GM18499 (cell line): ENCODE data around the gene CAMK4.

ENCODE experiments used
- ATAC-seq: cut with Tn5 transposase; IDR thresholded peaks from one replicate; pipeline ENCODE4 v1.9.1; 2021; ENCODE audit warnings: moderate number of reproducible peaks; ENCODE audit not compliant: insufficient read depth, unreplicated experiment

Gene CAMK4

DNA sequence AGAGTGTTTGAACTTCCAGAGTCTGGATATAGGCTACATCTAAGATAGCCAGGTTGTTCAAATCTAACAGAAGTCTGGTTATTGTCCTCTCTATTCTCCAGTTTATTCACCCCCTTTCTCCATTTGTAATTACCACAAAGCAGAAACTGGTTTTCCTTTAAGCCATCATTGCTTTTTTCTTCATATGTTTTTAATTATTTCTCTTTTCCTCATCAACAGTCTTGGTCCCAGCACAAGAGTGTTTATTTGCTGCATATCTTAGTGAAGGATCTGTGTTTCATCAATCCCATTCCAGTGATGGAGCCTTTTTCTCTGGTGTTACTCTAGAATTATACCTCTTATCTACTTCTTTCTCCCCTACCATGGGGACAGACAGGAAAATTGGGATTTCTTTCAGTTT lies 142.2 kb downstream of the CAMK4 start:
- ATAC-seq: no peak

DNA sequence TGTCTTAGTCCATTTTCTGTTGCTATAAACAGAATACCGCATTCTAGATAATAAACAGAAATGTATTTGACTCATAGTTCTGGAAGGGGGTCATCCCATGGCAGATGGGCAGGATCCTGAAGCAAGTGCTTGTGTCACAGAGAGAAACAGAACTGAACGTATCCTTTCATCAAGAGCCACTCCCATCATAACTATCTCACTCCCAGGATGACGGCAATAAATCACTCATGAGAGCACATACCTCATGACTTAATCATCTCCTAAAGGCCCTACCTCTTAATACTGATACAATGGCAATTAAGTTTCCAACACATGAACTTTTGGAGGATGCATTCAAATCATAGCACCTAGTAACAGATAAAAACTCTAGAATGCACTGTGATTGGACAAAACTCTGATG lies 142.9 kb downstream of the CAMK4 start:
- no peak for ATAC-seq

DNA sequence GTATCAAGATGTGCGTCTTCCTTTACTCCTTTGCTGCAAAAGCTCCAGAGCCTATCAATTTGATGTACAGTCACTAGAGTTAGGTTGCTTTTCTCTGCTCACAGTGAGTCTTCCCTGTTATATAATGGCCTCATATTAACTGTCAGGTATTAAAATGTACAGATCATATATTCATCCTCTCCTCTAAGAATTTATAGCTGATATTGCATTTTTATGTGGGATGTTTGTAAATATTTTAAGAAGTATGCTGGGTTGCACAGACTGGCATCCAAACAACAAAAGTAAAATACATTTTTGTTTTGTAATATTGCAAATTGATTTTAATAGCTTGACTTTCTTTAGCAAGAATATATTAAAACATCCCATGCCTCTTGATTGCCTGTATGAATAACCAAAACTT lies 148.6 kb downstream of the CAMK4 start:
- no peak for ATAC-seq

DNA sequence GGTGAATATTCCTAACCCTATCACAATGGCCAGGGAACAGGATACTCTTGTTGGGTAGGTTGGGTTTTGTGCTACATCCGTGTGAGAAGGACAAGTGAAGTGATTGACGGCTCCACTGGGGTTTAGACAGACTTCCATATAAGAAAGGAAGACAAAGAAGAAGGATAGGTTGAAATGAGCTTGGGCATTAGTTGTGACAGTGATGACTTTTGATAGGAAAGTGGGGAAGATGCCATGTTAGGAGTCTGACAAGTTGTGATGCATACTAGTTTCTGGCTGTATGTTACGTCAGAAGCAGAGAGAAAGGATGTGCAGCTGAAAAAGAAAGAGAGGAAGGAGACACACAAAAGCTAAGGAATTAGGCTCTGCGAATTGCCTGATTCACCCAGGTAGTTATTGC lies 150.2 kb downstream of the CAMK4 start:
- no peak for ATAC-seq

DNA sequence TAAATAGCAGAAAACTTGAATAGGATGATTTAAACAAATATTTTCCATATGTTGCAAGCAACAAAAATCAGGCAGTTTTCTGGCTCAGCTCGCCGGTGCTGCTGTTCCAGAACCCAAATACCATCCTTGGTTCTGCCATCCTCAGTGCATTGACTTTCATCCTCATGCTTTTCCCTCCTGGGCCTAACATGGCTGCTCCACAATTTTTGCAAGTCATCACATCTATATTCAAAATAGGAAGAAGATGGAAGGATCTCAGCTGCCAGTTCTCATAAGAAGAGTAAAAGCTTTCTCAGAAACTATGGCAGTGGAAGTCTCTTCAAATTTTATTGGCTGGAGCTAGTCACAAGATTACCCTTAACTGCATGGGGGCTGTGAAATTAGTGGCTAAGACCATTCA lies 151.5 kb downstream of the CAMK4 start:
- ATAC-seq: no peak

DNA sequence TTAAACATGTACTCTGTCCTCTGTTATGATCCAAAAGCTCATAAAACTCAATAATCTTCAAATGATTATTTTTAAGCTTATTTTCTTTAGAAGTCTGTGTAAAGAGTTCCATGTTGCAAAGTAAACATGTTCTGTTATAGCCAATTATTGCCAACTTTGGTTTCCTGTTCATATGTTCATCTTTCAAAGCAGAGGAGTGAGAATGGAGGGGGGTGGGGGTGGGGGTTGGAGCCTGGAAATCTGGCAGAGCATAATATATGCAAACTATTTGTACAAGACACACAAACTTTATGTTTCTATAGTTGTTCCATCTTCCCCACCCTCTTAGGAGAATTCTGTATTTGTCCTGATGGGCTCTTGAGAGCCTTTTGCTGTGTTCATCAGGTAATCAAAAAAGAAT lies 153.1 kb downstream of the CAMK4 start:
- ATAC-seq: no peak

DNA sequence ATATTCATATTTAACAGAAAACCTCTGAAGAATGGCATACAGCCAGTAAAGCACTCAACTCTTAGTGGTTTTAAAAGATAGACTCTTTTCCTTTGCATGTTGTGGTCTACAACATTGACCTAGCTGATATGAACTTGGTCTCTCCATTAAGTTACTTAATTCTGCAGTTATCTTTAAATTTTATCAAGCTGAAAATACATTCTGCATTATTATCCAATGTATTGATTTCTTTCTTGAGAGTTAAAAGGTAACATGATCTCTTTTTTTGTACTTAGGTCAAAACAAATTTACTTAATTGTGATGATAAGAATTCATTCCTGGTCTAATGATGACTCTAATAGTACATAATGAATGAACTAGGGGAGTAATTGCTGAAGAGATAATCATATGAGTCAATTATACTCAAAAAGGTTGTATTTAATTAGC lies 155.2 kb downstream of the CAMK4 start:
- ATAC-seq: no peak

DNA sequence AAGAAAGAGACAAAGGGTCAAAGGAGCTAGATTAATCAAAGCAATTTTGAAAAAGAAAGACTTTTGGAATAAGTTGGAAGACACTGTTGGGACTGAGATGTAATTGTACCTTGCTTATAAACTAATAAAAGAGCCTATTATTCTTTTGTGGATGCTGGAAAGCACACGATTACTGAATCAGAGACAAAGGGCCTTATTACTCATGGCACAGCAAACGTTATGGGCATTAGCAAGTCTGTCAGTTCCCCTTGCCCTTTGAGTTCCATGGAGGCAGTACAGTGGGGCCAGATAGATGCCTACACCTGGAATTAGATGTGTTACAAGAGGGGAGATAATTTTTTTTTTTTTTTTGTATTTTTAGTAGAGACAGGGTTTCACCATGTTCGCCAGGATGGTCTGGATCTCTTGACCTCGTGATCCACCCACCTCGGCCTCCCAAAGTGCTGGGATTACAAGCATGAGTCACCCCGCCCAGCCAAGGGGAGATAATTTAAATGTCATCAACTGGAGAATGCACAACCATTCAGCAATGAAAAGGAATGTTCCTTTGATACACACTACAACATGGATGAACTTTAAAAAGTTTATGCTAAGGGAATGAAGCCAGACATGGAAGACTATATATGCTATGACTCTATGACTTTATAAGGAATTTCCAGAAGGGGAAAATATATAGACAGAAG lies 159.2 kb downstream of the CAMK4 start:
- ATAC-seq: no peak

DNA sequence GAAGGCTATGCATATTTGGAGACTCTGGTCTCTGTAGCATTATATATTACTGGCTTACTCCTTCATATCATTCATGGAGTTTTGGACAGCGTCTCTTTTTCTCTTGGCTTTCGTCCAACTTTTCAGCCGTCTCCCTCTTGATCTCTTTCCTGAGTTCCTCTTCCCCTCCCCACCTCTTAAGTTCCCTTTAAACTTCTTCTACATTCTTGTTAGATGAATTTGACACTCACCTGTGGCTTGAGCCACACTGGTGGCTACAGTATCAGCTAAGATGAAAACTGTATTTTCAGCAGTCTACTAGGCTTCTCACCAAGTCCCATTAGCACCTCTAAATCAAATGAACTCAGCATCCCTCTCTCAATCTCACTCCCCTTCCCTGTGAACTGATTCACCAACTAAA lies 160.0 kb downstream of the CAMK4 start:
- no peak for ATAC-seq

DNA sequence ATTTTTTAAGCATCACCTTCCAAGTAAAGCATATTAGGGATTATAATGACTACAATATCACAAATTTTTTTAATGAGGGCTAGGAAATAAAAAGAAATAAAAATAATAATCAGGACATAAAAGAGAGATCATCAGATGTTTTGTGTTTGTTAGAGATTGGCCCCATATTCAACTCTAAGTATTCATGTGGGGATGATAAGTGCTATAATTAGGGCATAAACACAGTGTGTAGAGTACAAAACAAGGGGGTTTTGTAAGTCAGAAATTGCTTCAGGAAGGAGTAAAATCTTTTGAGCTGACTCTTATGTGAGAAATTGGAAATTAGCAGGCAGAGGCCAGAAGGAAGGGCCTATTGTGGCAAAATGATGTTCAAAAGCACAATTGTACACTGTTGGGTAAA lies 160.9 kb downstream of the CAMK4 start:
- ATAC-seq: no peak

DNA sequence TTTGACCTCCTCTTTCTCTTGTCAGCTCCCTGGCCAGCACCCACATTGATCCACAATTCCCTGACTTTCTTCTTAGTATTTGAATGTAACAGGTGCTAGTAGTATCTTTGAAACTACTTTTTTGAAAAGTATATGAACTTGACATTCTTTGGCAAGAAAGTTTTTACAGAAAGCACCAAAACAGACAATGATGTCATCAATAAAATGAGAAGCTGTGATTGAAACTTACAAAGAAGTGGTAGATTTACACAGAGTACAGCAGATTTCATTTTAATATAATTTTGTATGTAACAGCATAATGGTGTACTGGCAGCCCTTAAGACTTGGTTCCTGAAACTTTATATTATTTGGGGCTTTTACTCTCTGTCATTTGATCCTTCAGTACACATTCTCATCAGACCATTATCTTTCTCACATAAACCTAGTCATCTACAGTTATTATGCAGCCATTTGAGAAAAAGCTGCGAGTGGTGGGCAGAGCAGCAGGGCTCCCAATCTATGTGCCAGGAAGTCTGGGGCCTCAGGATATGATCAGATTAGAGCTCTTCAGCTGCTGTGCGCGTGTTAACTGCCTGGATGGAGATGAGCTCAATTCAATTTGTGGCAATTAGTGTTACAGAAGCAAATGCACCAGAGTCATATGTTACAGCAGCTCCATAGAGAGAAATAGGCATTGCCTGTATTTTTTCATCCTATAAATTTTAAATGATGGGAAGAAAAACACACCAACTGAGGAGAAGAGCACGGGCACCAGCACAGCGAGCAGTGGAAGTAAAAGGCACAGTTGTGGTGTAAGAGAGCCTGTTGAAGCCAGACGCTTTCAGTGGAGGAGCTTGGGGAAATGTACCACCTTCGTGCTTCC lies 162.0 kb downstream of the CAMK4 start:
- no peak for ATAC-seq

DNA sequence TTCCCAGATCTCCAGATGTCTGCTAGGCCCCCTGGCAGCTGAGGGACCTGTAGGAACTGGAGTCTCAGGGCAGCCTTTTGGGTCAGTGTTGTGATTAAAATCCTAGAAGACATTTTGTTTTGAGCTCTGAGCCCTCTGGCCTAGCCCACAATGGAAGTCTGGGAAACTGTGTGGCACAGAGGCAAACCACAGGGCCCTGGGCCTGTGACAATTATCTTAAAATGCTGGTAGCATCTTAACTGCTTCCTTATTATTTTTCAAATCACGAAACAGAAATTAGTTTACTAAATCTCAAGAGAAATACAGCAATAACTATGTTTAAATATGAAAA lies 162.6 kb downstream of the CAMK4 start:
- ATAC-seq: no peak

DNA sequence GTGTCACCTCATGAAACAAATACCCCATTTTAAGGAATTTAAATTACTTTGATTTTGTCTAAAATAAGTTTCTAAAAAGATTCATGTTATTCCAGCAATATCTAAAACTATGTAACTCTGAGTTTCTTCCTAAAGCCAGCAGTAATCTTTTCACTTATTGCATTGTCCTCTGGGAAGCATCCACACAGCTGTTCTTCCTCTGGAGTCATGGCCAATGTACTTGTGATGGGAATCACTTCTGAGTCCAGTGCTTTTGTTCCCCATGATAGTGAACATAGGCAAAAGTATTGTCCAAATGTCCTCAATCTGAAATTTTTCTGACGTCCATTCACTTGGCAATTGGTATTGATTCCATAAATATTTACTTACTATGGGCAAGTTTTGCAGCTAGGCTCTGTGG lies 163.2 kb downstream of the CAMK4 start:
- ATAC-seq: no peak

DNA sequence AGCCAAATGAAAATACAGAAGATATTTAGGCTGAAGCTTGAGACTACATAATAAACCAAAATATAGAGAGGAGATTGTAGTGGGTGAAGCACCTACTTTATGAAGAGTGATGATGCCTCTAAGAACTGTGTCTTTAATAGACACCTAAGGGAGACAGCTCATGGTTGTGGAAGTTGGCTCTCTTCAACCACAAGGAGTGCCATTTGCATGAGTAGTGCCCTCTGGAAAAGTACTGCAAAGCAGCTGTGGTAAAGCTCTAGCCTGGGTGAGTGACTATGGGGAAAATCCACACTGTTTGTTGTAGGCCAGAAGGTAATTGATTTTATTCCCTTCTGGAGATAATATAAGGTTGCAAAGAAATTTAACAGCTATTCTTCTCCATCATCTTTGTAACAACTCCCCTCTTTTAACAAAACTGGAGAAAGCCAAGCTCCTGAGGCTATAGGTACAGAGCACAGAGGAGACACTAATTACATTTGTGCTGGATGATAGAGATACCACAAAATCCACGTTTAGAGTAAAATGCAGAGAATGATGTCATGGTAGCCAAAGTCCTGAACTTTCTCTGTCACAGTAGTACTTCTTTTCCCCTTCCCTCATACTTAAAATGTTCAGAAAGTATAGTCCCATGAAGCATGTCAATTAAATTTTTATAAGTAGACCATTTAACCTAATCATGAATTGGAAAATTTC lies 165.4 kb downstream of the CAMK4 start:
- ATAC-seq: no peak

DNA sequence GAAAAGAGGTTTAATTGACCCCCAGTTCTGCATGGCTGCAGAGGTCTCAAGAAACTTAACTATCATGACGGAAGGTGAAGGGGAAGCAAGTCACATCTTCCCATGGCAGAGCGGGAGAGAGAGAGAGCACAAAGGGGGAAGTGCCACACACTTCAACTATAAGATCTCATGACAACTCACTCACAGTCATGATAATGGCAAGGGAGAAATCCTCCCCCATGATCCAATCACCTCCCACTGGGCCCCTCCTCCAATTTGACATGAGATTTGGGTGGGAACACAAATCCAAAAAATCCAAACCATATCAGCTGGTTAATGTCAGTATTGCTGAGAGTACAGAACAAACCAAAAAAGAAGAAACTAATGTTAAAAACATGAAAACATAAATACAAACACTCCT lies 168.0 kb downstream of the CAMK4 start:
- no peak for ATAC-seq

DNA sequence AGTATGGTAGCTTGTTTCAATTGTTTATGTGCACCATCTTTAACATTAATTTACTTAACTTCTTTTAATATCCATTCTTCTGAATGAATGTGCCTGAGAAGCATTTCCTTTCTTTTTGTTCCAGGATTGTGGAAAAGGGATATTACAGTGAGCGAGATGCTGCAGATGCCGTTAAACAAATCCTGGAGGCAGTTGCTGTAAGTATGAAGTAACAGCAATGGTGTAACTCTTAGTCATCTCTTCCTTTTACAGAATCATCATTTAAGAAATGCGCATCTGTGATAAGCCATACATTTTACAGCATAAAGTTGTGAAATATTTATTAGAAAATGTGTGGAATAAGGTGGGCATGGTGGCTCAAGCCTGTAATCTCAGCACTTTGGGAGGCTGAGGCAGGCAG lies 170.4 kb downstream of the CAMK4 start:
- no peak for ATAC-seq

DNA sequence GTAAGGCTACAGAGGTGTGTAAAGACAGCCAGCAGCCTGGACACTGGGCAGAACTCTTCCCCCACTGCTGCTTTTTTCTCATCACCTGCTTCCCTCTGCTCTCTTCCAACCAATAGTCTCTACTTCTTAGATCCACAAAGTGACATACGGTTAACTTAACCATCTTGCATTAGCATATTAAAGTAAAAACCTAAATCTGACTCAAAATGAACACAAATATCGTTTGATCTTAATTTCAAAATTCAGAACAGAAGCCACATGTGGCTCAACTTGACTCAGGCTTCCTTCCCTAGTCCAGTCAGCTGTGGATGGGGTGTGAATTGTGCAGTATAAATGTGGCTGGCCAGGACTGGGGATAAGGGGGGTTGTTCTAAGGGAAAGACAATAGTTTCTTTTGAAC lies 173.8 kb downstream of the CAMK4 start:
- no peak for ATAC-seq

DNA sequence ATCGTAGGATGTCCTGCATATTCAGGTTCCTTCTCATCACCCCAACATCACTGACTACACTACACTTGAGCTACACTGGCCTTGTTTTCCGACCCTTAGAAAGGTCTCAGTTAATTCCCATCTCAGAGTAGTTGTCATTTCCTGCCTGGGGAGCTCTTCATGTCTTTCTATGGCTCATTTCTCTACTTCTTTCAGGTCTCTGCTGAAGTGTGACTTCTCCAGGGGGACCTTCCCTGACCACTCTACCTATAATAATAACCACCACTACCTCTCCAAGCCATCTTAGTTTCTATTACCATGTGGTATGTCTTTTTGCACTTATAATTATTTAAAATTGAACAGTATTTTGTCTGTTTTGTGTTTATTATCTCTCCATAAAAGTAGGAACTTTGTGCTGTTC lies 174.9 kb downstream of the CAMK4 start:
- ATAC-seq: no peak

DNA sequence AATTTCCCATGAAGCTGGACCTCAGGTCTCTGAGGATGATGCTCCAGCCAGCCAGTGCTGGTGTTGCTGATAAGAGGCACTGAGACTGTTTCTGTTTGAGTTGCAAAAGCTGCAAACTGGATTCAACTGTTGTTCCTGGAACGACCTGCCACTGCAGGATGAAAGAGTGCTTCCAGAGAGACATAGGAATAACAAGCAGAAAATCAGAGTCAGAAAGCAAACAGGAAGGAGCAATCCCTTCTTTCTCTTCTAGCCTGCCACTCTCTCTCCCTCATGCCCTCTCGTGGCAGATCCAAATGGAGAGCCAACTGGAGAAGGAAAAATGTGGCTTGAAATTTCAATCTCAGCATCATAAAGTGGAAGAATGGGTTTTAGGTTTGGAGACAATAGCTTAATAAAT lies 177.7 kb downstream of the CAMK4 start:
- ATAC-seq: no peak

DNA sequence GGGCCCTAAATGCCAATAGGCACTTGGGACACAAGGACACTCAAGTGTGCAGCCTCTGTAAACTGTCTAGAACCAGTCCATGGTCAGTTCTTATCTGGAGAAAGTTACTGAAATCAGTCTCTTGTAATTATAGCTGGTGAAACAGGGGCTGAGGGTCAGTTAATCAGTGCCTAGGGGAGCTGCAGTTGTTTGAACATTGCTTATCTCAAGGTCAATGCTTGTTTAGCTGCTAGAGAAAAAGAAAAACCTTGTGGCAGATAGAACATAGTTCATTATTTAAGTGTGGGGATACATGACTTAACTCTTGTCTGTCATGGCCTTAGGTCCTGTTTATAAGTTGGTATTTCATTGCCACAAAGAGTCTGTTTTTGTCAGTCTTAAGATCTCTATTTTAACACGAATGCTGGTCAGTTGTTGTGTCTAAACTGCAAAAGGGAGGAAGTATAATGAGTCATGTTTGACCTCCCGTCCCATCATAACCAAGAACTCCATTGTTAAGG lies 180.1 kb downstream of the CAMK4 start:
- no peak for ATAC-seq

DNA sequence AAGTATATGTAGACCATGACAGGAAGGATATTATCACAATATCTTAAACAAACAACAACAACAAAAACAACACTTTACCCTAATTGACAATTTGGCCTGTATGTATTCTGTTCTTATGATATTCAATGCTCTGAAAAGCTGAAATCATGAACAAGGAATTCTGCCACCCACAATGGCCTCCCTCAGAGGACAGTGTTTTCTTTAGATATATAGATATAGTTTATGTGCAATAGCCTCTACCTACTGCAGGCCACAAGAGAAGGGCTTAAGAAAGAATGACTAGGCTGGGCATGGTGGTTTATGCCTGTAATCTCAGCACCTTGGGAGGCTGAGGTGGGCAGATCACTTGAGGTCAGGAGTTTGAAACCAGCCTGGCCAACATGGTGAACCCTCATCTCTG lies 183.4 kb downstream of the CAMK4 start:
- no peak for ATAC-seq
